ENCODE data around the gene MLX.

DNA sequence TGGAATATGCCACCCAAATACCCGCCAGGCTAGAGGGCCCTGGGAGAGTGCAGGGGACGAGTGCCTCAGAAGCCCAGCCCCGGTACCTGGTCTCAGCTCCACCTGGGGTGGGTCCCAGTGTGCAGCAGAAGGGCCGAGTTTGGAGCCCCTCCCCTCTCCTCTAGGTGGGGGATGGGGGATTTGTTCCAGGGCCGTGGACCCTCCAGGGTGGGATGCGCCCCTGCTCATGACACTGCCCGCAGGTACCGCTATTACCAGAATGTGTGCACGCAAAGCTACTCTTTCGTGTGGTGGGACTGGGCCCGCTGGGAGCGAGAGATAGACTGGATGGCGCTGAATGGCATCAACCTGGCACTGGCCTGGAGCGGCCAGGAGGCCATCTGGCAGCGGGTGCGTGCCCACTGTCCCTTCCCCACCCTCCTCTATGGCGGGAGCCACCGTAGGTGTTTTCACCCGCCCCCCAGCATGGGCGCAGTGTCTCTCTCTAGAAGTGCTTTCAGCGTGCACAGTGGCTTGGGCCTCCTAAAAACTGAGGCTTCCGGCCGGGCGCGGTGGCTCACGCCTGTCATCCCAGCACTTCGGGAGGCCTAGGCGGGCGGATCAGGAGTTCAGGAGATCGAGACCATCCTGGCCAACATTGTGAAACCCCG, 29.6 kb upstream of the MLX start:
- no peak for TF ChIP-seq EZH2phosphoT487 (IDR thresholded peaks at IDR 0.05; ENCODE audit: low read depth)
- TF ChIP-seq, protein P1, sequence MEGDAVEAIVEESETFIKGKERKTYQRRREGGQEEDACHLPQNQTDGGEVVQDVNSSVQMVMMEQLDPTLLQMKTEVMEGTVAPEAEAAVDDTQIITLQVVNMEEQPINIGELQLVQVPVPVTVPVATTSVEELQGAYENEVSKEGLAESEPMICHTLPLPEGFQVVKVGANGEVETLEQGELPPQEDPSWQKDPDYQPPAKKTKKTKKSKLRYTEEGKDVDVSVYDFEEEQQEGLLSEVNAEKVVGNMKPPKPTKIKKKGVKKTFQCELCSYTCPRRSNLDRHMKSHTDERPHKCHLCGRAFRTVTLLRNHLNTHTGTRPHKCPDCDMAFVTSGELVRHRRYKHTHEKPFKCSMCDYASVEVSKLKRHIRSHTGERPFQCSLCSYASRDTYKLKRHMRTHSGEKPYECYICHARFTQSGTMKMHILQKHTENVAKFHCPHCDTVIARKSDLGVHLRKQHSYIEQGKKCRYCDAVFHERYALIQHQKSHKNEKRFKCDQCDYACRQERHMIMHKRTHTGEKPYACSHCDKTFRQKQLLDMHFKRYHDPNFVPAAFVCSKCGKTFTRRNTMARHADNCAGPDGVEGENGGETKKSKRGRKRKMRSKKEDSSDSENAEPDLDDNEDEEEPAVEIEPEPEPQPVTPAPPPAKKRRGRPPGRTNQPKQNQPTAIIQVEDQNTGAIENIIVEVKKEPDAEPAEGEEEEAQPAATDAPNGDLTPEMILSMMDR (IDR thresholded peaks at IDR 0.05; ENCODE audit: low read depth, low read length): no peak
